Spleen (tissue), 7 donors: ENCODE measurements around the gene CEND1.

ENCODE experiments used
- CTCF ChIP-seq, 11 experiments: fragments of 200-600 bp in 7 of 11; fragments of 450-650 bp in 4 of 11; sonication (generic) in 4 of 11; IDR thresholded peaks in 8 of 11; conservative IDR thresholded peaks in 3 of 11; 1 replicate in 7 of 11; 2 replicates in 4 of 11; pipeline versions ENCODE4 v1.4.0 to v1.8.0; 2016 to 2021; ENCODE audit warnings: antibody characterized with exemption in 11 of 11, inconsistent platforms in 4 of 11, mild to moderate bottlenecking in 1 of 11
- POLR2A ChIP-seq, 3 donors: fragments of 450-650 bp; IDR thresholded peaks; one replicate each; pipeline ENCODE4 v1.5.1; 2017; ENCODE audit warnings: antibody characterized with exemption in 3 of 3, mild to moderate bottlenecking in 1 of 3
- POLR2AphosphoS5 ChIP-seq, 3 donors: sonication (generic); formaldehyde crosslinking; IDR thresholded peaks; one replicate each; pipeline ENCODE4 v1.5.1; 2017; ENCODE audit warnings: antibody characterized with exemption in 3 of 3
- donor health status: DM: no; HTN: no; CAD: no; lungs with moderate emphysema.
- donor health status: DM: no; HTN: no; CAD: no.
- donor health status: DM: no; HTN: no; CAD: no.

GRCh38 chr11:833114-833791, 43.4 kb upstream of the CEND1 start:
- TF ChIP-seq CTCF (IDR thresholded peaks at IDR 0.05 in 8 of 11, conservative IDR thresholded peaks at IDR 0.05 in 3 of 11) (peak in 1 of 11 experiments; percentile 2), POLR2AphosphoS5 (IDR thresholded peaks at IDR 0.05) (peak in 2 of 3 donors; percentile 24 to 67), POLR2A (IDR thresholded peaks at IDR 0.05) (no peak)
